NCI-H1694 (cell line): ENCODE data around the gene NF1.

Experiments
- DNase-seq: peaks from one replicate; lab custom pipeline; 2025; lab: John Stamatoyannopoulos, UW

Gene NF1

GRCh38 chr17:31388351-31388750 lies 293.6 kb downstream of the NF1 start:
- DNase-seq: no peak

GRCh38 chr17:31388770-31389656 lies 294.2 kb downstream of the NF1 start:
- DNase-seq: peak; percentile 33

GRCh38 chr17:31389657-31390381 lies 295.0 kb downstream of the NF1 start:
- no peak for DNase-seq

- no peak for DNase-seq
Measured at GRCh38 chr17:31390426-31390747, 295.6 kb downstream of the NF1 start.

- DNase-seq: no peak
Measured at GRCh38 chr17:31390748-31391495, 296.1 kb downstream of the NF1 start.

GRCh38 chr17:31391496-31391949 lies 296.7 kb downstream of the NF1 start, which contains the start of gene RAB11FIP4:
Gene RAB11FIP4, plus strand, starts transcription at chr17:31391675. Its CDS starts 178 bp downstream, at chr17:31391853.
- DNase-seq: no peak

GRCh38 chr17:31392002-31392855 lies 297.5 kb downstream of the NF1 start:
- no peak for DNase-seq

- no peak for DNase-seq
Measured at GRCh38 chr17:31392856-31393748, 298.3 kb downstream of the NF1 start.

GRCh38 chr17:31393749-31394146 lies 299.0 kb downstream of the NF1 start:
- no peak for DNase-seq

GRCh38 chr17:31394544-31394943 lies 299.8 kb downstream of the NF1 start:
- DNase-seq: no peak

- DNase-seq: no peak
Measured at GRCh38 chr17:31397256-31397939, 302.6 kb downstream of the NF1 start.

GRCh38 chr17:31398381-31399311 lies 303.9 kb downstream of the NF1 start:
- peak; percentile 64 for DNase-seq

- DNase-seq: no peak
Measured at GRCh38 chr17:31400481-31400950, 305.7 kb downstream of the NF1 start.

- DNase-seq: peak; percentile 40
Measured at GRCh38 chr17:31401456-31402254, 306.9 kb downstream of the NF1 start.

GRCh38 chr17:31404028-31404949 lies 309.5 kb downstream of the NF1 start:
- DNase-seq: no peak

GRCh38 chr17:31405890-31406371 lies 311.2 kb downstream of the NF1 start:
- DNase-seq: no peak
